ENCODE results near the gene SKI. TPM values are rescaled to one million over a fixed set of nuclear protein-coding genes. Genes with fewer than 3 reads are reported as not detected.

SKI gene
- total RNA-seq, 1 donor = 48.9 TPM

DNA sequence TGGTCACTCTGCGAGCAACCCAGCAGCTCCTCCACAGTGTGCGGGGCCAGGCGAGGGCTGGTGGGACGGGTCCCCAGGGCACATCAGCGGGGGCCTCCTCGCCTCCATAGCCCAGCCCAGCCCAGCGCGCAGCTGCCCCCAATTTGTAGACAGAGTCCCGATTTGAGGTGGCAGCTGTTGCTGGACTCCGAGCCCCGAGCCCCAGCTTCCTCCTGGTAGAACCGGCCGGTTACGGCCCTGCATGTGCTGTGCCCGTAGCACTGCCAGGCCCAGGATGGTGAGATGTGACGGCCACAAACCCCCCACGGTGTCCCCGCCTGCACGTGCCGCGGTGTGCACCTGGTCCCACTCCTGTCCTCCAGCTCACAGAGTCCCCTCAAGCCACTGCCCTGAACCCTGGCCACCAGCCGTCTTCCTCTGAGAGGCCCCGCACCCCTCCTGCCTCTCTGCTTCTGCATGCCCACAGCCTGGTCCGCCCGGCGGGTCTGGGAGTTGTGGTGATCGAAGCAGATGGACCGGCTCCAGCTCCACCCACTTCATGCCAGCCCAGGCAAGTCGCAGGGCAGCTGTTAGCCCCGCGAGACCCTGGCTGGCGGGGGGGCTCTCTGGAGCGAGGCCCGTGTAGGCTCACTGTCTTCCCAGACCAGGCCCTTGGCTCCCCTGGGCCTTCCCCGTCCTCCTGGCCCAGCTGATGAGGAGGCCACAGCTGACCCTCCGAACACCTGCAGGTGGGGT, 107.8 kb downstream of the SKI start:
- DNase-seq (ENCODE audit: insufficient read length, low spot score, missing footprints) = no peak

GRCh38 chr1:2336499-2336898, 108.4 kb downstream of the SKI start:
- no peaks in the 10 kb centered on the region for H3K9me3 ChIP-seq (ENCODE audit: low read depth, low read length)
- no peaks in the 10 kb centered on the region for H3K27me3 ChIP-seq (ENCODE audit: insufficient read depth, low read length)
- H4K20me1 ChIP-seq (ENCODE audit: insufficient read depth, low read length) = no peaks in the 10 kb centered on the region
- H3K79me2 ChIP-seq (ENCODE audit: insufficient read depth, low read length) = no peaks in the 10 kb centered on the region
- no peaks in the 10 kb centered on the region for H3K36me3 ChIP-seq (ENCODE audit: insufficient read depth, low read length)
- H3K27ac ChIP-seq (ENCODE audit: low read depth, low read length) = no peak overlapping the region
- no peak for DNase-seq (ENCODE audit: insufficient read length, low spot score, missing footprints)
- no peak overlapping the region for H3K4me3 ChIP-seq (ENCODE audit: insufficient read depth, low read length)
- TF ChIP-seq, protein P1, sequence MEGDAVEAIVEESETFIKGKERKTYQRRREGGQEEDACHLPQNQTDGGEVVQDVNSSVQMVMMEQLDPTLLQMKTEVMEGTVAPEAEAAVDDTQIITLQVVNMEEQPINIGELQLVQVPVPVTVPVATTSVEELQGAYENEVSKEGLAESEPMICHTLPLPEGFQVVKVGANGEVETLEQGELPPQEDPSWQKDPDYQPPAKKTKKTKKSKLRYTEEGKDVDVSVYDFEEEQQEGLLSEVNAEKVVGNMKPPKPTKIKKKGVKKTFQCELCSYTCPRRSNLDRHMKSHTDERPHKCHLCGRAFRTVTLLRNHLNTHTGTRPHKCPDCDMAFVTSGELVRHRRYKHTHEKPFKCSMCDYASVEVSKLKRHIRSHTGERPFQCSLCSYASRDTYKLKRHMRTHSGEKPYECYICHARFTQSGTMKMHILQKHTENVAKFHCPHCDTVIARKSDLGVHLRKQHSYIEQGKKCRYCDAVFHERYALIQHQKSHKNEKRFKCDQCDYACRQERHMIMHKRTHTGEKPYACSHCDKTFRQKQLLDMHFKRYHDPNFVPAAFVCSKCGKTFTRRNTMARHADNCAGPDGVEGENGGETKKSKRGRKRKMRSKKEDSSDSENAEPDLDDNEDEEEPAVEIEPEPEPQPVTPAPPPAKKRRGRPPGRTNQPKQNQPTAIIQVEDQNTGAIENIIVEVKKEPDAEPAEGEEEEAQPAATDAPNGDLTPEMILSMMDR (IDR thresholded peaks at IDR 0.05; ENCODE audit: extremely low read depth, low read depth, low read length) = no peak
- no peak overlapping the region for H2AFZ ChIP-seq (ENCODE audit: low read length)
- H3K4me1 ChIP-seq (ENCODE audit: insufficient read depth, low read length) = no peaks in the 10 kb centered on the region
- H3K4me2 ChIP-seq (ENCODE audit: insufficient read depth, low read length) = no peak overlapping the region

More for the DNA sequence above, 107.8 kb downstream of the SKI start:
- no peaks in the 10 kb centered on the region for H3K79me2 ChIP-seq (ENCODE audit: insufficient read depth, low read length)
- no peak overlapping the region for H3K4me2 ChIP-seq (ENCODE audit: insufficient read depth, low read length)
- no peaks in the 10 kb centered on the region for H3K9me3 ChIP-seq (ENCODE audit: low read depth, low read length)
- TF ChIP-seq, protein P1 (IDR thresholded peaks at IDR 0.05; ENCODE audit: extremely low read depth, low read depth, low read length) = no peak
- H3K27me3 ChIP-seq (ENCODE audit: insufficient read depth, low read length) = no peaks in the 10 kb centered on the region
- H3K4me1 ChIP-seq (ENCODE audit: insufficient read depth, low read length) = no peaks in the 10 kb centered on the region
- H3K36me3 ChIP-seq (ENCODE audit: insufficient read depth, low read length) = no peaks in the 10 kb centered on the region
- no peak overlapping the region for H3K4me3 ChIP-seq (ENCODE audit: insufficient read depth, low read length)
- H2AFZ ChIP-seq (ENCODE audit: low read length) = no peak overlapping the region
- H4K20me1 ChIP-seq (ENCODE audit: insufficient read depth, low read length) = no peaks in the 10 kb centered on the region
- no peak overlapping the region for H3K27ac ChIP-seq (ENCODE audit: low read depth, low read length)

- no peaks in the 10 kb centered on the region for H4K20me1 ChIP-seq (ENCODE audit: insufficient read depth, low read length)
- H3K79me2 ChIP-seq (ENCODE audit: insufficient read depth, low read length) = no peaks in the 10 kb centered on the region
- H2AFZ ChIP-seq (ENCODE audit: low read length) = no peak overlapping the region
- H3K27ac ChIP-seq (ENCODE audit: low read depth, low read length) = no peak overlapping the region
- H3K27me3 ChIP-seq (ENCODE audit: insufficient read depth, low read length) = no peaks in the 10 kb centered on the region
- TF ChIP-seq, protein P1 (IDR thresholded peaks at IDR 0.05; ENCODE audit: extremely low read depth, low read depth, low read length) = no peak
- H3K4me3 ChIP-seq (ENCODE audit: insufficient read depth, low read length) = no peak overlapping the region
- H3K9me3 ChIP-seq (ENCODE audit: low read depth, low read length) = no peaks in the 10 kb centered on the region
- H3K4me1 ChIP-seq (ENCODE audit: insufficient read depth, low read length) = no peaks in the 10 kb centered on the region
- DNase-seq (ENCODE audit: insufficient read length, low spot score, missing footprints) = no peak
- H3K4me2 ChIP-seq (ENCODE audit: insufficient read depth, low read length) = no peak overlapping the region
- H3K36me3 ChIP-seq (ENCODE audit: insufficient read depth, low read length) = no peaks in the 10 kb centered on the region
These were observed 109.0 kb downstream of the SKI start for GRCh38 chr1:2337081-2337480.

DNA sequence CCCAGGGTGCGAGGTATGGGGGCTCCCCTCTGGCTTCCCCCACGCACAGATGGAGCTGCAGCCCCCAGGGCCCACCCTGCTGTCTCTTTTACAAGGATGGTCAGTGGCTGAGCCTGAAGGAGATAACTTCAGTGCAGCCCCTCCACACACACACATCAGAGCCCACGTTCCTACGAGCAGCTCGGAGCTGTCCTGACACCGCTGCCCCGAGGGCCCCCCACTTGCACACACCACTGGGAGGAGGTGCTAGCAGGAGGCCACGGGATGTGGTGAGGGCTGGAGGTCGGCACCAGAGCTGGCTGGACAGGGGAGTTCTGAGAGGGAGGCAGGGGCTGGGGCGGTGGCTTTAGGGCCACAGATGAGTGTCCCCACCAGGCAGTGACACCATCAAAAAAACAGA, 109.4 kb downstream of the SKI start:
- Histone ChIP-seq H3K4me2 (ENCODE audit: insufficient read depth, low read length) (no peak overlapping the region), H3K79me2 (ENCODE audit: insufficient read depth, low read length) (no peaks in the 10 kb centered on the region), H3K9me3 (ENCODE audit: low read depth, low read length) (no peaks in the 10 kb centered on the region), H2AFZ (ENCODE audit: low read length) (no peak overlapping the region), H3K4me1 (ENCODE audit: insufficient read depth, low read length) (no peaks in the 10 kb centered on the region), H4K20me1 (ENCODE audit: insufficient read depth, low read length) (no peaks in the 10 kb centered on the region), H3K27ac (ENCODE audit: low read depth, low read length) (no peak overlapping the region), H3K27me3 (ENCODE audit: insufficient read depth, low read length) (no peaks in the 10 kb centered on the region), H3K36me3 (ENCODE audit: insufficient read depth, low read length) (no peaks in the 10 kb centered on the region), H3K4me3 (ENCODE audit: insufficient read depth, low read length) (no peak overlapping the region)
- TF ChIP-seq, protein P1 (IDR thresholded peaks at IDR 0.05; ENCODE audit: extremely low read depth, low read depth, low read length) = no peak
- DNase-seq (ENCODE audit: insufficient read length, low spot score, missing footprints) = no peak
